Measurements from ENCODE around the gene FADS1.

GRCh38 chr11:61832207-61832606, 15.4 kb upstream of the FADS1 start:
- TF ChIP-seq POLR2A (IDR thresholded peaks at IDR 0.05; ENCODE audit: low read depth, low read length), result no peak
- no peak for TF ChIP-seq POLR2AphosphoS5 (IDR thresholded peaks at IDR 0.05; ENCODE audit: low read depth, low read length)

Data from GM12892 (cell line).